Neural cell (in vitro differentiated cells): Measurements from ENCODE around the gene KCNK15.

Experiments used
- CTCF ChIP-seq: fragments of 450-650 bp; IDR thresholded peaks from 2 replicates; pipeline ENCODE4 v1.5.1; 2014; ENCODE audit warnings: antibody characterized with exemption, mild to moderate bottlenecking, moderate library complexity; ENCODE audit not compliant: poor library complexity, severe bottlenecking
- EP300 ChIP-seq: fragments of 450-650 bp; conservative IDR thresholded peaks from 2 replicates; pipeline ENCODE4 v1.6.1; 2014; ENCODE audit warnings: antibody characterized with exemption, mild to moderate bottlenecking, moderate library complexity; ENCODE audit not compliant: poor library complexity, severe bottlenecking
- EZH2 ChIP-seq: fragments of 200-600, 300-800 bp; shearing (Covaris generic), sonication (generic); IDR thresholded peaks from 2 replicates; pipeline ENCODE4 v1.6.1; 2014; ENCODE audit warnings: antibody characterized with exemption, low read length, borderline replicate concordance, mild to moderate bottlenecking; ENCODE audit not compliant: insufficient read depth, poor library complexity, severe bottlenecking
- MXI1 ChIP-seq: fragments of 450-650 bp; conservative IDR thresholded peaks from 2 replicates; pipeline ENCODE4 v1.6.1; 2014; ENCODE audit warnings: antibody characterized with exemption, mild to moderate bottlenecking; ENCODE audit not compliant: poor library complexity, severe bottlenecking
- POLR2AphosphoS5 ChIP-seq: IDR thresholded peaks from 2 replicates; pipeline ENCODE4 v1.6.1; 2012
- RAD21 ChIP-seq: fragments of 450-650 bp; conservative IDR thresholded peaks from 2 replicates; pipeline ENCODE4 v1.6.1; 2014; ENCODE audit warnings: antibody characterized with exemption, mild to moderate bottlenecking, moderate library complexity
- SMC3 ChIP-seq: fragments of 450-650 bp; conservative IDR thresholded peaks from 2 replicates; pipeline ENCODE4 v1.6.1; 2014; ENCODE audit warnings: antibody characterized with exemption, mild to moderate bottlenecking, moderate library complexity; ENCODE audit not compliant: poor library complexity
- TAF1 ChIP-seq: IDR thresholded peaks from 2 replicates; pipeline ENCODE4 v1.6.1; 2012; ENCODE audit warnings: low read depth
- TF ChIP-seq, protein P1 (sequence below): IDR thresholded peaks from 2 replicates; pipeline ENCODE4 v1.6.1; 2012; ENCODE audit warnings: borderline replicate concordance

GRCh38 chr20:44758247-44759101 is 12.8 kb downstream of the KCNK15 start:
- TF ChIP-seq POLR2AphosphoS5, result no peak
- no peak for TF ChIP-seq RAD21
- no peak for TF ChIP-seq CTCF
- no peak for TF ChIP-seq MXI1
- no peak for TF ChIP-seq EZH2
- TF ChIP-seq, protein P1, sequence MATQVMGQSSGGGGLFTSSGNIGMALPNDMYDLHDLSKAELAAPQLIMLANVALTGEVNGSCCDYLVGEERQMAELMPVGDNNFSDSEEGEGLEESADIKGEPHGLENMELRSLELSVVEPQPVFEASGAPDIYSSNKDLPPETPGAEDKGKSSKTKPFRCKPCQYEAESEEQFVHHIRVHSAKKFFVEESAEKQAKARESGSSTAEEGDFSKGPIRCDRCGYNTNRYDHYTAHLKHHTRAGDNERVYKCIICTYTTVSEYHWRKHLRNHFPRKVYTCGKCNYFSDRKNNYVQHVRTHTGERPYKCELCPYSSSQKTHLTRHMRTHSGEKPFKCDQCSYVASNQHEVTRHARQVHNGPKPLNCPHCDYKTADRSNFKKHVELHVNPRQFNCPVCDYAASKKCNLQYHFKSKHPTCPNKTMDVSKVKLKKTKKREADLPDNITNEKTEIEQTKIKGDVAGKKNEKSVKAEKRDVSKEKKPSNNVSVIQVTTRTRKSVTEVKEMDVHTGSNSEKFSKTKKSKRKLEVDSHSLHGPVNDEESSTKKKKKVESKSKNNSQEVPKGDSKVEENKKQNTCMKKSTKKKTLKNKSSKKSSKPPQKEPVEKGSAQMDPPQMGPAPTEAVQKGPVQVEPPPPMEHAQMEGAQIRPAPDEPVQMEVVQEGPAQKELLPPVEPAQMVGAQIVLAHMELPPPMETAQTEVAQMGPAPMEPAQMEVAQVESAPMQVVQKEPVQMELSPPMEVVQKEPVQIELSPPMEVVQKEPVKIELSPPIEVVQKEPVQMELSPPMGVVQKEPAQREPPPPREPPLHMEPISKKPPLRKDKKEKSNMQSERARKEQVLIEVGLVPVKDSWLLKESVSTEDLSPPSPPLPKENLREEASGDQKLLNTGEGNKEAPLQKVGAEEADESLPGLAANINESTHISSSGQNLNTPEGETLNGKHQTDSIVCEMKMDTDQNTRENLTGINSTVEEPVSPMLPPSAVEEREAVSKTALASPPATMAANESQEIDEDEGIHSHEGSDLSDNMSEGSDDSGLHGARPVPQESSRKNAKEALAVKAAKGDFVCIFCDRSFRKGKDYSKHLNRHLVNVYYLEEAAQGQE, result no peak
- TF ChIP-seq EP300, result no peak
- no peak for TF ChIP-seq TAF1
- TF ChIP-seq SMC3, result no peak
